Keratinocyte (primary cell): ENCODE measurements around the gene UBR7. TPM values are rescaled to one million over a fixed set of nuclear protein-coding genes. Genes with fewer than 3 reads are reported as not detected.

ENCODE experiments used
- DNase-seq: peaks from one replicate; pipeline ENCODE4 v3.0.0-alpha.2; 2011; ENCODE audit warnings: low read depth, missing footprints, low spot score
- FAIRE-seq: peaks from 2 replicates; lab custom pipeline; 2011; peaks lifted over from hg19 to GRCh38; lab: Jason Lieb, UNC
- H2AFZ ChIP-seq: 2 replicates; pipeline ENCODE4 v1.6.0; 2012; ENCODE audit warnings: low read length, control low read depth, inconsistent platforms; ENCODE audit not compliant: control insufficient read depth
- H3K27ac ChIP-seq: 2 replicates; pipeline ENCODE4 v1.5.1; 2011; ENCODE audit warnings: low read length; ENCODE audit not compliant: control insufficient read depth, insufficient read depth
- H3K27me3 ChIP-seq: 3 replicates; pipeline ENCODE4 v1.6.0; 2011; ENCODE audit warnings: low read length; ENCODE audit not compliant: control insufficient read depth, insufficient read depth; ENCODE audit errors: extremely low read depth
- H3K36me3 ChIP-seq, 2 experiments: 2 replicates in 1 of 2; 3 replicates in 1 of 2; pipeline ENCODE4 v1.5.1; 2011; ENCODE audit warnings: low read length in 2 of 2, mild to moderate bottlenecking in 1 of 2; ENCODE audit not compliant: control insufficient read depth in 2 of 2, insufficient read depth in 2 of 2; ENCODE audit errors: extremely low read depth in 1 of 2
- H3K4me1 ChIP-seq: 3 replicates; pipeline ENCODE4 v1.5.1; 2011; ENCODE audit warnings: low read length; ENCODE audit not compliant: control insufficient read depth, insufficient read depth; ENCODE audit errors: extremely low read depth
- H3K4me2 ChIP-seq: 3 replicates; pipeline ENCODE4 v1.6.0; 2011; ENCODE audit warnings: low read depth, low read length; ENCODE audit not compliant: control insufficient read depth, insufficient read depth; ENCODE audit errors: extremely low read depth
- H3K4me3 ChIP-seq, 3 experiments: fragments of 200-600 bp in 1 of 3; sonication (generic) in 1 of 3; 2 replicates in 2 of 3; 3 replicates in 1 of 3; pipeline ENCODE4 v1.5.1; 2011 to 2016; ENCODE audit warnings: low read length in 3 of 3, mild to moderate bottlenecking in 3 of 3, control low read depth in 2 of 3, inconsistent platforms in 1 of 3, low read depth in 1 of 3, mixed read lengths in 1 of 3, mixed run types in 1 of 3, moderate library complexity in 1 of 3; ENCODE audit not compliant: control insufficient read depth in 2 of 3, insufficient read depth in 2 of 3; ENCODE audit errors: extremely low read depth in 1 of 3
- H3K79me2 ChIP-seq: 2 replicates; pipeline ENCODE4 v1.6.0; 2012; ENCODE audit warnings: low read length; ENCODE audit not compliant: control insufficient read depth, insufficient read depth
- H3K9ac ChIP-seq: 3 replicates; pipeline ENCODE4 v1.6.0; 2011; ENCODE audit warnings: low read length; ENCODE audit not compliant: control insufficient read depth, insufficient read depth; ENCODE audit errors: extremely low read depth
- H3K9me1 ChIP-seq: 3 replicates; pipeline ENCODE4 v1.6.0; 2011; ENCODE audit warnings: low read length; ENCODE audit not compliant: control insufficient read depth, insufficient read depth; ENCODE audit errors: extremely low read depth
- H3K9me3 ChIP-seq: 2 replicates; pipeline ENCODE4 v1.5.1; 2012; ENCODE audit warnings: low read depth, low read length; ENCODE audit not compliant: control insufficient read depth
- H4K20me1 ChIP-seq: 3 replicates; pipeline ENCODE4 v1.6.0; 2011; ENCODE audit warnings: low read length; ENCODE audit not compliant: control insufficient read depth, insufficient read depth; ENCODE audit errors: extremely low read depth
- CTCF ChIP-seq, 3 experiments: IDR thresholded peaks in 1 of 3; conservative IDR thresholded peaks in 1 of 3; optimal IDR thresholded peaks in 1 of 3; 2 replicates in 2 of 3; 3 replicates in 1 of 3; pipeline versions ENCODE3 to v1.5.1; 2011; ENCODE audit warnings: low read length in 3 of 3, mild to moderate bottlenecking in 3 of 3, moderate library complexity in 2 of 3, control low read depth in 1 of 3, inconsistent platforms in 1 of 3; ENCODE audit not compliant: insufficient read depth in 2 of 3; ENCODE audit errors: extremely low read depth in 1 of 3
- EZH2 ChIP-seq: IDR thresholded peaks from one replicate; pipeline ENCODE4 v1.6.1; 2012; ENCODE audit warnings: inconsistent platforms, mild to moderate bottlenecking, low read length, moderate library complexity
- dilution Hi-C: fragments of 300-500 bp; cut with MboI; formaldehyde crosslinking; loops from one replicate; pipeline ENCODE4 v1.7.0; 2020; ENCODE audit warnings: low sequenced_read_pairs; ENCODE audit not compliant: extremely low pct_ligation_motif_present
- polyA plus RNA-seq, 5 experiments: library from polyadenylated mRNA; depleted of rRNA in 3 of 5; stranded (reverse) in 3 of 5; stranded (forward) in 1 of 5; unstranded in 1 of 5; fragments of >200 nt; gene quantifications; 1 replicate in 1 of 5; 2 replicates in 3 of 5; 3 replicates in 1 of 5; pipeline versions ENCODE4 v1.2.1 to v1.2.3, GENCODE V29; 2011 to 2012; ENCODE audit warnings: missing spikeins in 2 of 5, low read depth in 1 of 5, low replicate concordance in 1 of 5

The UBR7 gene
- polyA plus RNA-seq, 1 donor (not counting 4 experiments of a cell fraction or from before 2014, with no cell fraction given): 17.2 TPM

GRCh38 chr14:93262446-93262845, 55.4 kb downstream of the UBR7 start:
- TF ChIP-seq EZH2: no peak
- TF ChIP-seq CTCF (optimal IDR thresholded peaks at IDR 0.05 in 1 of 3, IDR thresholded peaks at IDR 0.05 in 1 of 3, conservative IDR thresholded peaks at IDR 0.05 in 1 of 3; ENCODE audit: extremely low read depth in 1 of 3, insufficient read depth in 2 of 3, low read length in 3 of 3): no peak
- H3K9me3 ChIP-seq: no peaks in the 10 kb centered on the region
- H3K79me2 ChIP-seq: peaks cover 30% of the 10 kb centered on the region
- H3K27ac ChIP-seq: no peak overlapping the region
- peaks cover 18% of the 10 kb centered on the region for H3K4me1 ChIP-seq
- H3K9ac ChIP-seq: no peak overlapping the region
- H3K27me3 ChIP-seq: no peaks in the 10 kb centered on the region
- no peaks in the 10 kb centered on the region for H4K20me1 ChIP-seq
- dilution Hi-C loops: no loop called here
- H3K4me2 ChIP-seq: no peak overlapping the region
- FAIRE-seq (no peak), DNase-seq (no peak)
- H2AFZ ChIP-seq: no peak overlapping the region
- H3K4me3 ChIP-seq: no peak overlapping the region
- no peaks in the 10 kb centered on the region for H3K9me1 ChIP-seq
- peaks cover 2 to 7% of the 10 kb centered on the region in 2 experiments for H3K36me3 ChIP-seq

GRCh38 chr14:93263416-93263815, 56.4 kb downstream of the UBR7 start:
- Histone ChIP-seq H3K79me2 (peaks cover 34% of the 10 kb centered on the region), H3K4me2 (no peak overlapping the region), H3K9me3 (no peaks in the 10 kb centered on the region), H3K9me1 (peaks cover 3% of the 10 kb centered on the region), H3K9ac (no peak overlapping the region), H4K20me1 (no peaks in the 10 kb centered on the region), H3K4me3 (no peak overlapping the region), H3K4me1 (peaks cover 18% of the 10 kb centered on the region), H2AFZ (no peak overlapping the region), H3K36me3 (peaks cover 2 to 7% of the 10 kb centered on the region in 2 experiments), H3K27ac (no peak overlapping the region), H3K27me3 (no peaks in the 10 kb centered on the region)
- TF ChIP-seq EZH2 (no peak), CTCF (optimal IDR thresholded peaks at IDR 0.05 in 1 of 3, IDR thresholded peaks at IDR 0.05 in 1 of 3, conservative IDR thresholded peaks at IDR 0.05 in 1 of 3; ENCODE audit: extremely low read depth in 1 of 3, insufficient read depth in 2 of 3, low read length in 3 of 3) (no peak)
- DNase-seq (no peak), FAIRE-seq (peak; percentile 55)
- dilution Hi-C loops: no loop called here
